GM23338 (cell line): ENCODE measurements around the gene RBM12. TPM values are rescaled to one million over a fixed set of nuclear protein-coding genes. Genes with fewer than 3 reads are reported as not detected.
A peak's percentile ranks its signal among the peaks of the same experiment; 100 is the strongest.

Source experiments
- ATAC-seq: fragments of 200-7000 bp; cut with Tn5 transposase; 3 replicates; pipeline ENCODE4 v1.9.1; 2020
- DNase-seq: peaks from one replicate; pipeline ENCODE4 v3.0.0-alpha.2; 2015; ENCODE audit warnings: low spot score
- H2AFZ ChIP-seq: fragments of 200-600 bp; sonication (generic); 2 replicates; pipeline ENCODE4 v1.8.0; 2016; ENCODE audit warnings: antibody characterized with exemption, mild to moderate bottlenecking, moderate library complexity
- H3F3A ChIP-seq: fragments of 200-600 bp; sonication (generic); replicated peaks from 2 replicates; pipeline ENCODE4 v1.8.0; 2017; ENCODE audit warnings: antibody characterized with exemption, mixed run types, low read depth
- H3K27ac ChIP-seq: fragments of 200-600 bp; sonication (generic); 2 replicates; pipeline ENCODE4 v1.6.1; 2016; ENCODE audit warnings: low read depth
- H3K27me3 ChIP-seq: fragments of 200-600 bp; sonication (generic); 2 replicates; pipeline ENCODE4 v1.8.0; 2016; ENCODE audit warnings: mild to moderate bottlenecking, mixed run types, moderate library complexity; ENCODE audit not compliant: insufficient read depth
- H3K36me3 ChIP-seq: fragments of 200-600 bp; sonication (generic); 2 replicates; pipeline ENCODE4 v1.8.0; 2016; ENCODE audit warnings: mild to moderate bottlenecking; ENCODE audit not compliant: insufficient read depth
- H3K4me1 ChIP-seq: fragments of 200-600 bp; sonication (generic); 2 replicates; pipeline ENCODE4 v1.8.0; 2016; ENCODE audit warnings: mild to moderate bottlenecking, moderate library complexity; ENCODE audit not compliant: insufficient read depth
- H3K4me2 ChIP-seq: fragments of 200-600 bp; sonication (generic); 2 replicates; pipeline ENCODE4 v1.7.1; 2017; ENCODE audit warnings: mixed run types
- H3K4me3 ChIP-seq: fragments of 200-600 bp; sonication (generic); 2 replicates; pipeline ENCODE4 v1.6.1; 2016; ENCODE audit warnings: mixed run types
- H3K79me2 ChIP-seq: fragments of 200-600 bp; sonication (generic); replicated peaks from 2 replicates; pipeline ENCODE4 v1.8.0; 2017; ENCODE audit warnings: mild to moderate bottlenecking; ENCODE audit not compliant: insufficient read depth
- H3K9me2 ChIP-seq: fragments of 200-600 bp; sonication (generic); 2 replicates; pipeline ENCODE4 v1.8.0; 2017; ENCODE audit not compliant: insufficient read depth
- H4K20me1 ChIP-seq: fragments of 200-600 bp; sonication (generic); replicated peaks from 2 replicates; pipeline ENCODE4 v1.8.0; 2017; ENCODE audit warnings: mild to moderate bottlenecking; ENCODE audit not compliant: insufficient read depth
- H3K27ac Mint-ChIP-seq: 2 replicates; pipeline ENCODE4 v1.8.0; 2020; ENCODE audit warnings: inconsistent platforms, mild to moderate bottlenecking, moderate library complexity, mixed read lengths
- H3K27me3 Mint-ChIP-seq: 3 replicates; pipeline ENCODE4 v1.8.0; 2022; ENCODE audit warnings: low read depth, mild to moderate bottlenecking, moderate library complexity, mixed read lengths, inconsistent platforms; ENCODE audit not compliant: insufficient read depth, poor library complexity
- H3K36me3 Mint-ChIP-seq: 3 replicates; pipeline ENCODE4 v1.8.0; 2021; ENCODE audit warnings: low read depth, mild to moderate bottlenecking, inconsistent platforms, moderate library complexity, mixed read lengths
- H3K4me1 Mint-ChIP-seq: 3 replicates; pipeline ENCODE4 v1.8.0; 2020; ENCODE audit warnings: mild to moderate bottlenecking, inconsistent platforms, mixed read lengths
- H3K4me3 Mint-ChIP-seq: 3 replicates; pipeline ENCODE4 v1.8.0; 2021; ENCODE audit warnings: moderate library complexity, mild to moderate bottlenecking, inconsistent platforms, mixed read lengths
- H3K9me3 Mint-ChIP-seq: 3 replicates; pipeline ENCODE4 v1.8.0; 2020; ENCODE audit warnings: moderate library complexity, mild to moderate bottlenecking, inconsistent platforms, mixed read lengths
- CREB1 ChIP-seq: fragments of 250-450 bp; sonication (Bioruptor Pico); IDR thresholded peaks from 2 replicates; pipeline ENCODE4 v1.5.0; 2020; ENCODE audit warnings: low read depth, mild to moderate bottlenecking, moderate library complexity
- CTCF ChIP-seq, 2 experiments: fragments of 200-600 bp in 1 of 2; sonication (generic) in 1 of 2; conservative IDR thresholded peaks; 2 replicates each; pipeline versions ENCODE4 v1.5.1 to v1.6.1; 2016 to 2017; ENCODE audit warnings: antibody characterized with exemption in 2 of 2, low read depth in 2 of 2, mild to moderate bottlenecking in 2 of 2, moderate library complexity in 1 of 2
- ETS1 ChIP-seq: IDR thresholded peaks from 2 replicates; pipeline ENCODE4 v1.6.1; 2016; ENCODE audit warnings: antibody characterized with exemption
- EZH2 ChIP-seq: fragments of 200-600 bp; sonication (generic); IDR thresholded peaks from one replicate; pipeline ENCODE4 v1.8.0; 2017; ENCODE audit warnings: antibody characterized with exemption, mild to moderate bottlenecking, low read depth; ENCODE audit not compliant: unreplicated experiment
- EZH2phosphoT487 ChIP-seq: fragments of 200-600 bp; sonication (generic); IDR thresholded peaks from one replicate; pipeline ENCODE4 v1.8.1; 2018; ENCODE audit warnings: antibody characterized with exemption; ENCODE audit not compliant: unreplicated experiment
- JUNB ChIP-seq: IDR thresholded peaks from one replicate; pipeline ENCODE4 v1.6.1; 2016; ENCODE audit warnings: antibody characterized with exemption; ENCODE audit not compliant: unreplicated experiment
- NANOG ChIP-seq: IDR thresholded peaks from 2 replicates; pipeline ENCODE4 v1.6.1; 2016; ENCODE audit warnings: antibody characterized with exemption, borderline replicate concordance
- POLR2AphosphoS5 ChIP-seq: IDR thresholded peaks from 2 replicates; pipeline ENCODE4 v1.6.1; 2016; ENCODE audit warnings: antibody characterized with exemption, low read depth
- REST ChIP-seq: IDR thresholded peaks from one replicate; pipeline ENCODE4 v1.6.1; 2018; ENCODE audit warnings: antibody characterized with exemption; ENCODE audit not compliant: unreplicated experiment
- STAT1 ChIP-seq: IDR thresholded peaks from one replicate; pipeline ENCODE4 v1.6.1; 2016; ENCODE audit warnings: antibody characterized with exemption; ENCODE audit not compliant: unreplicated experiment
- ZNF114 ChIP-seq: fragments of 250-450 bp; sonication (Bioruptor Pico); IDR thresholded peaks from 2 replicates; pipeline ENCODE4 v1.5.0; 2020; ENCODE audit warnings: mild to moderate bottlenecking, moderate library complexity
- ZNF331 ChIP-seq: fragments of 250-450 bp; sonication (Bioruptor Pico); IDR thresholded peaks from 2 replicates; pipeline ENCODE4 v1.5.0; 2020; ENCODE audit warnings: low read depth, mild to moderate bottlenecking, moderate library complexity
- ZNF462 ChIP-seq: fragments of 250-450 bp; sonication (Bioruptor Pico); IDR thresholded peaks from 2 replicates; pipeline ENCODE4 v1.5.0; 2020; ENCODE audit warnings: mild to moderate bottlenecking, moderate library complexity
- polyA plus RNA-seq: library from polyadenylated mRNA; unstranded; fragments of >200 nt; fragmentation: Nextera tagmentation; extraction: Ambion mirVana; gene quantifications from 2 replicates; pipeline ENCODE4 v1.2.1, GENCODE V29; 2016
- total RNA-seq: library from RNA; depleted of rRNA; stranded (reverse); fragments of >200 nt; shearing (Covaris generic); gene quantifications from 2 replicates; pipeline ENCODE4 v1.2.3, GENCODE V29; 2014

RBM12 gene
- total and polyA plus RNA-seq, 2 experiments from 2014 or later: 22.3 to 82.2 TPM

GRCh38 chr20:35663516-35664465 is 909 bp downstream of the RBM12 start:
- Histone ChIP-seq H3F3A (no peaks in the 10 kb centered on the region), H3K4me2 (peak overlapping the region; percentile 94), H3K9me2 (no peaks in the 10 kb centered on the region), H3K79me2 (peaks cover 59% of the 10 kb centered on the region), H2AFZ (peak overlapping the region; percentile 48; the same call in 1 of the 2 replicates), H3K4me3 (peak overlapping the region; percentile 95), H3K27me3 (no peaks in the 10 kb centered on the region), H4K20me1 (peaks cover 48% of the 10 kb centered on the region), H3K36me3 (no peaks in the 10 kb centered on the region), H3K4me1 (peaks cover 38% of the 10 kb centered on the region), H3K27ac (peak overlapping the region; percentile 97)
- Mint-ChIP-seq H3K36me3 (peaks cover 8% of the 10 kb centered on the region), H3K4me1 (peaks cover 36% of the 10 kb centered on the region; the same call in 2 of the 3 replicates), H3K27ac (peak overlapping the region; percentile 99), H3K4me3 (peak overlapping the region; percentile 98), H3K27me3 (peaks cover 9% of the 10 kb centered on the region), H3K9me3 (no peaks in the 10 kb centered on the region)
- peak; percentile 75 for DNase-seq
- peak; percentile 59 for ATAC-seq
- TF ChIP-seq JUNB (no peak), ETS1 (no peak), ZNF331 (CRISPR knock-in tag) (no peak), ZNF114 (CRISPR knock-in tag) (no peak), POLR2AphosphoS5 (no peak; the same call in 1 of the 2 replicates), EZH2 (no peak), NANOG (no peak), CTCF (conservative IDR thresholded peaks at IDR 0.05; ENCODE audit: low read depth in 2 of 2) (no peak), STAT1 (no peak), ZNF462 (CRISPR knock-in tag) (no peak), EZH2phosphoT487 (no peak), CREB1 (CRISPR knock-in tag) (no peak), REST (no peak)
